Bronchial epithelial cell (primary cell): ENCODE results near the gene SNRPA1. TPM values are rescaled to one million over a fixed set of nuclear protein-coding genes. Genes with fewer than 3 reads are reported as not detected.

Source experiments
- DNase-seq: peaks from one replicate; pipeline ENCODE4 v3.0.0-alpha.2; 2010; ENCODE audit warnings: low read depth
- FAIRE-seq: peaks from 2 replicates; lab custom pipeline; 2011; peaks lifted over from hg19 to GRCh38; lab: Jason Lieb, UNC
- H3K27me3 ChIP-seq: 2 replicates; pipeline ENCODE4 v1.5.1; 2011; ENCODE audit warnings: low read length; ENCODE audit not compliant: control insufficient read depth, insufficient read depth
- H3K36me3 ChIP-seq: 2 replicates; pipeline ENCODE4 v1.5.1; 2011; ENCODE audit warnings: low read length; ENCODE audit not compliant: control insufficient read depth, insufficient read depth
- H3K4me3 ChIP-seq: 2 replicates; pipeline ENCODE4 v1.5.1; 2011; ENCODE audit warnings: mild to moderate bottlenecking, low read depth, low read length, control low read depth
- total RNA-seq: library from RNA; depleted of rRNA; stranded (reverse); fragments of >200 nt; gene quantifications from 2 replicates; pipeline ENCODE4 v1.2.1, GENCODE V29; 2014
- TF ChIP-seq, protein P1 (sequence below): IDR thresholded peaks from 2 replicates; pipeline ENCODE4 v1.5.1; 2011; ENCODE audit warnings: mild to moderate bottlenecking, moderate library complexity, low read length, control low read depth, inconsistent platforms; ENCODE audit not compliant: insufficient read depth, severe bottlenecking

Gene SNRPA1
- total RNA-seq, 1 donor from 2014 or later, result 21.6 TPM

DNA sequence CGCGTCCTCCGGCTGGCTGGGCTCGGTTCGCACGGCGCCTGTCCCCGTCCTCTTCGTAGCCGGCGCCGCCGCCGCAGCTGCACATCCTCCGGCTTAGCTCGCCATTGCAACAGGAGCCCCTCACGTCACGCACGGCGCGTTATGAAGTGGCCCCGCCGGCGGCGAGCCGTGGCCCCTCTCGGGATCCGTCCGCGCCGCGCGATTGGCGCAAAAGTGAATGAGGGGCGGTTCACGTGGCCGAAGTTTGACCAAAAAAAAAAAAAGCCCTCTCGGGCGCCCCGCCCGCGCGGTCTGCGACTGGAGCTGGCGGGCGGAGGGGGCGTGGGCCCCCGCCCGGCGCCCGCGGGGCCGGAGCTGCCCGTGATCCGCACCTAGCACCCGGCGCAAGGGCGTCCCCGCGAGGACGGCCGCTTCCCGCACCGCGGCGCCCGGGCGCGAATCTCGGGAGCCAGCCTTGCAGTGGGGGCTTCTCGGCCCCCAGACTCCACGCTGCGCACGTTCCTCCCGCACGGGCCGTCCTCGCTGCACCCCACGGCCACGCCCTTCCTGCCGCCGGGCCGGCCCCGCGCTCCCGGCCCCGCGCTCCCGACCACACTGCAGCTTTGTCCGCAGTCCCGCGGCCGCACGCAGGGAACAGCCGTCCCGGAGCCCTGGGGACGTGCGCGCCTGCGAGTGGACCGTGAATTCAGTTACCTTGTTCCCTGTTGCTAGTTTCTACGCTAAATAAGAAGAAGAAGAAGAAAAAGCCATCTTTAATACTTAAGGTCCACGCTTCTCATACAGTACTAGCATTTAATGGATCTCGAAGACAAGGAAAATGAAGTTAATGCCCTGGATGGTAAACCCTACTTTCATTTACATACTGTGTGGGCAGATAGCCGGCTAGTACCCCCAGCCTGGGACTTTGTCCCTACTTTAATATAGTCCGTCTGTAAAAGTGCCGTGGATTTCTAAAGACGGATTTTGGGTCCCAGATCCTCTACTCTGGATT lies 42.9 kb downstream of the SNRPA1 start, which contains the start of gene CHSY1:
TSS of gene CHSY1 (minus strand) at position 219 of the 991 bp plus-strand sequence. CDS start 592 bp downstream, outside the sequence.
- TF ChIP-seq, protein P1, sequence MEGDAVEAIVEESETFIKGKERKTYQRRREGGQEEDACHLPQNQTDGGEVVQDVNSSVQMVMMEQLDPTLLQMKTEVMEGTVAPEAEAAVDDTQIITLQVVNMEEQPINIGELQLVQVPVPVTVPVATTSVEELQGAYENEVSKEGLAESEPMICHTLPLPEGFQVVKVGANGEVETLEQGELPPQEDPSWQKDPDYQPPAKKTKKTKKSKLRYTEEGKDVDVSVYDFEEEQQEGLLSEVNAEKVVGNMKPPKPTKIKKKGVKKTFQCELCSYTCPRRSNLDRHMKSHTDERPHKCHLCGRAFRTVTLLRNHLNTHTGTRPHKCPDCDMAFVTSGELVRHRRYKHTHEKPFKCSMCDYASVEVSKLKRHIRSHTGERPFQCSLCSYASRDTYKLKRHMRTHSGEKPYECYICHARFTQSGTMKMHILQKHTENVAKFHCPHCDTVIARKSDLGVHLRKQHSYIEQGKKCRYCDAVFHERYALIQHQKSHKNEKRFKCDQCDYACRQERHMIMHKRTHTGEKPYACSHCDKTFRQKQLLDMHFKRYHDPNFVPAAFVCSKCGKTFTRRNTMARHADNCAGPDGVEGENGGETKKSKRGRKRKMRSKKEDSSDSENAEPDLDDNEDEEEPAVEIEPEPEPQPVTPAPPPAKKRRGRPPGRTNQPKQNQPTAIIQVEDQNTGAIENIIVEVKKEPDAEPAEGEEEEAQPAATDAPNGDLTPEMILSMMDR, result peak; percentile 19
- peaks cover 2% of the 10 kb centered on the region for H3K36me3 ChIP-seq
- peak within 1 kb of the TSS; percentile 61 for H3K4me3 ChIP-seq
- DNase-seq, result peak; percentile 74
- no peaks in the 10 kb centered on the region for H3K27me3 ChIP-seq
- FAIRE-seq, result no peak

DNA sequence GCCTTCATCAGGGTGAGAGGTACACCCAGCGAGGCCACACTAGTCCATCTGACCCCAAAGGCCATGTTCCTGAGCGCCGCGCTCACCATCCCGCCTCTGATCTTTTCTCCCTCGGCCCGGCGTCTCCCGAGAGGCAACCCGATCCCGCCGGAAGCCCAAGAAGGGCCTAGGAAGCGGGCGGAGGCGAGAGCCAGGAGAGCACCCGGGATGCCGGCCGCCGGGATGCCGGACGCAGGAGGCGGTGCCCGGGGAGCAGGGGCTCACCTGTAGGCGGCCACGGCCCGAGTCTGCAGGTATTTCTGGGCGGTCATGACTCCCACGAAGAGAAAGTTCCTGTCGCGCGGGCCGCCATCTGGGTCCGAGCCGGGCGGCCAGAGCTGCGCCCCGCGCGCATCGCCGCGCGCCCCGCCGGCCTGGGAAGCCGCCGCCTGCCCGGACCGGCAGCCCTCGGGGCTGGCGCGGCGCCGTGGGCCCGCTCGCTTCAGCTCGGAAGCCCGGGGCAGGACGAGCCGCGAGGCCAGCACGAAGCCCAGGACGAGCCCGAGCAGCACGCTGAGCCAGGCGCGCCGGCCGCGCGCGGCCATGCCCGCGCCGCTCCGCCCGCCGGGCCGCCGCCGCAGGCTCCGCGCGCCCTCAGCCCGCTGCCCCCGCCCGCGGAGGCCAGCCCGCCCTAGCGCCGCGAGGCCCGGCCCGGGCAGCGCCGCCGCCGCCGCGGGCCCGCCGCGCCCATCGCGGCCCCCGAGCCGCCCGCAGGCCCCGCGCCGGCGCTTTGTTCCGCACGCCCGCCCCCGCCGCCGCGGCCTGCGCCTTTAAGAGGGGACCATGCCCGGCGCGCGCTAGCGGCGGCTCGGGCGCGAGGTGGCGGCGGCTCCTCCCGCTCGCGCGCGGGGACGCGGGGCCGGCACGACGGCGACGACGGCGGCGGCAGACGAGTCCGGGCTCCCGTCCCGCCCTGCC lies 43.9 kb downstream of the SNRPA1 start:
- TF ChIP-seq, protein P1, result peak; percentile 5
- FAIRE-seq, result no peak
- Histone ChIP-seq H3K4me3 (peak overlapping the region; percentile 61), H3K36me3 (peaks cover 2% of the 10 kb centered on the region), H3K27me3 (no peaks in the 10 kb centered on the region)
- DNase-seq, result no peak

DNA sequence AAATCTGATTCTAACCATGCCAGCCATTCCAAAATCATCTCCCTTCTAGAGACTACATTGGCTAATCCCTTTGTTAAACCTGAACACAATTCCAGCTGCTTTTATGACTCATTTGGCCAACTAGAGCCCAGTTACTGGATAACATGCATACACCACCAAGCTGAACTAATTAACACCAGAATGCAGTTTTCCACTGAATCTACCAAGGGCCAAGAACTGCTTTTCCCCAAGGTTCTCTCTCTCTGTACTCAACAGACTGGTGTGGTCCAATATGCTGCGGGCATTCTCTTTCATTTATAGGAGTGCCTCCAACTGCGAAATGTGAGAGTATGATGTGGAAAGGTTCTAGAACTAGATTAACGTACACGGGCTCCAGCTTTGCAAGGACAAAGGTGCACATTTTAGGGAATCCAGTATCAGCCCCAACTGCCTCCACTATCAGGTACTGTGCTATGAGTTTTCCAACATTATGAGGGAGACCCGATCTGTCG lies 44.7 kb downstream of the SNRPA1 start:
- Histone ChIP-seq H3K4me3 (peak overlapping the region; percentile 56), H3K27me3 (no peaks in the 10 kb centered on the region), H3K36me3 (peaks cover 2% of the 10 kb centered on the region)
- FAIRE-seq, result no peak
- TF ChIP-seq, protein P1, result no peak
- peak; percentile 79 for DNase-seq

DNA sequence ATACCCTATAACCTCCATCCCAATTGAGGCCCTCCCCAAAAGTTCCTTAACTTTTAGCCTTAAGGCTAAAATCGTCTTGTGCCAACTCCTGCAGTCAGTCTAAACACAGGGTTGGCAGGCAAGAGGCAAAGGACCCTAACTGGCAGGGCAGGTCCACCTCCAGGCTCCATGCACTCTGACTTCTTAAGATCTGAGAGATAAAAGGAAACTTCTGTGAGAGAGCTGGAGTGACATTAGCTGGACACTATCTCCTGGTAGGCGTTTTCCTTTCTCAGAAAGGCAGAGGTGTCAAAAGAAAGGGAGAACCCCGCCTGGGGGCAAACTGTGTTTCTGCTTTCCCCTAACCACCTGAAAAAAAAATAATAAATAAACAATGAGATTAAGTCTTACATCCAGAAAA lies 46.8 kb downstream of the SNRPA1 start:
- H3K27me3 ChIP-seq, result no peaks in the 10 kb centered on the region
- FAIRE-seq (no peak), DNase-seq (no peak)
- H3K36me3 ChIP-seq, result peaks cover 2% of the 10 kb centered on the region
- TF ChIP-seq, protein P1, result no peak
- no peak overlapping the region for H3K4me3 ChIP-seq
